BLaER1 treated with 17β-estradiol and CSF1 and Interleukin-3, amounts not matched to agents 10 nM and 100 nM (cell line): ENCODE measurements around the gene PEX16.

ENCODE experiments used
- H3K27ac ChIP-seq, 11 experiments: shearing (Covaris generic); formaldehyde crosslinking; 2 replicates each; pipeline ENCODE4 v1.8.1; 2022
- H3K27me3 ChIP-seq, 11 experiments: shearing (Covaris generic); formaldehyde crosslinking; 2 replicates each; pipeline ENCODE4 v1.8.1; 2022
- H3K36me3 ChIP-seq, 11 experiments: shearing (Covaris generic); formaldehyde crosslinking; 2 replicates each; pipeline ENCODE4 v1.8.1; 2022
- H3K4me1 ChIP-seq, 10 experiments: shearing (Covaris generic); formaldehyde crosslinking; 2 replicates each; pipeline ENCODE4 v1.8.1; 2022
- H3K4me2 ChIP-seq, 11 experiments: shearing (Covaris generic); formaldehyde crosslinking; 2 replicates each; pipeline ENCODE4 v1.8.1; 2022
- H3K4me3 ChIP-seq, 10 experiments: shearing (Covaris generic); formaldehyde crosslinking; 2 replicates each; pipeline ENCODE4 v1.8.1; 2022
- H3K9ac ChIP-seq, 11 experiments: shearing (Covaris generic); formaldehyde crosslinking; 2 replicates each; pipeline ENCODE4 v1.8.1; 2022
- H3K9me3 ChIP-seq, 11 experiments: shearing (Covaris generic); formaldehyde crosslinking; replicated peaks in 1 of 11; 2 replicates each; pipeline ENCODE4 v1.8.1; 2022
- H4K20me1 ChIP-seq, 11 experiments: shearing (Covaris generic); formaldehyde crosslinking; 2 replicates each; pipeline ENCODE4 v1.8.1; 2022
- Cebpa-rat ChIP-seq, 11 experiments: shearing (Covaris generic); IDR thresholded peaks; 2 replicates each; pipeline ENCODE4 v1.8.1; 2022

PEX16 gene

DNA sequence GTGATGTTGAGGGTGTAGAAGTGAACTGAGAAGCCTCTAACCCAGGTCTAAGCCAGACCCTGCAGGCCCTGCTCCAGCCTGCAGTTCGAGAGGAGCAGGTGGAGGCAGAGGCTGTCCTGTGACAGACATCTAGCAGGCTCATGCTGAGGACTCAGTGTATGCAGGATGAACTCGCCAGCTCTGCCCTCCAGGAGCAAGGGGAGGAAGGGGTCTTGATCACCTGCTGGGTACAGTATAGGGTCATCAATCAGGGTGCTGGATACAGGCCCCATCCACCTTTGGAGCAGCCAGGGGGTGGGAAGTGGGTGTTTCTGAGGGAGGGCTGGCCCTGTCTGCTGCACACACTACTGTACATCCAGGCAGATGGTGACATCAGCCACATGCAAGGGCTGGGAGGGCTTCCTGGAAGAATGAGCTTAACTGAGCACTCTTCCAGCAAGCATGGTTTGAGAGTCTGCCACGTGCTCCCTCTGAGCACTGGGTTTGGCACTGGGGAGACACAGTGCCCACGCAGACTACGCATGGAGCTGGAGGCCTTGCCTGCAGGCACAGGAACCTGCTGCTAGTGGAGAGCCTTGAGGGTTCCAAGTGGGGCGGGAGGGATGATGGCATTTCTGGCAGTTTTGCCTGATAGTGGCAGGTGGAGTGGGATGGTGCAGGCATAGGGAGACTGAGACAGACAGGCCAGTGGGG is 23.0 kb downstream of the PEX16 start:
- H3K36me3 ChIP-seq: no peaks in the 10 kb centered on the region
- H3K4me1 ChIP-seq: peaks cover 6 to 16% (median 9%) of the 10 kb centered on the region in 10 experiments; a peak in 18 of 20 replicates
- H3K4me3 ChIP-seq: no peak overlapping the region
- H4K20me1 ChIP-seq: peaks cover 0 to 65% (median 0%) of the 10 kb centered on the region in 11 experiments; a peak in 11 of 22 replicates
- no peak overlapping the region for H3K9ac ChIP-seq
- H3K27me3 ChIP-seq: peaks cover 6 to 32% (median 17%) of the 10 kb centered on the region in 11 experiments; a peak in 18 of 22 replicates
- no peak overlapping the region for H3K4me2 ChIP-seq
- no peaks in the 10 kb centered on the region for H3K9me3 ChIP-seq
- no peak for TF ChIP-seq Cebpa-rat (IDR thresholded peaks at IDR 0.05)
- H3K27ac ChIP-seq: no peak overlapping the region

DNA sequence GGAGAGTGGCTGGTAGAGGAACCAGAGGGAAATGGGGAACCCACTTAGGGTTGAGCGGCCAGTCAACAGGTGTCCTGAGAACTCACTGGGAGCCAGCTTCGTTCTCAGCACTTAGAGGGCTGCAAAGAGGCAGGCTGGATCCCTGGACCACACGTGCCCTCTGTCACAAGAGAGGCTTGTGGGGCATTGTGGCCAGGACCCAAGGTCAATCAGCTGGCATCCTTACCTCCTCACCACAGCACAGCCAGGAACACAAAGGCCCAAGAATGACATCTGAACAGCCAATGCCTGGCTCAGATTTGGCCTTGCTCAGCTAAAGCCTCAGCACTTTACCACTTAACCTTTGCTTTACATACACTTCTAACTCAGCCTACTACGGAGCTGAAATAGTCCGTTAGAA is 24.8 kb downstream of the PEX16 start:
- Histone ChIP-seq H3K4me1 (no peaks in the 10 kb centered on the region), H3K36me3 (no peaks in the 10 kb centered on the region), H3K4me3 (no peak overlapping the region), H4K20me1 (peaks cover 0 to 57% (median 3%) of the 10 kb centered on the region in 11 experiments; a peak in 10 of 22 replicates), H3K27ac (no peak overlapping the region), H3K27me3 (peaks cover 0 to 13% (median under 1%) of the 10 kb centered on the region in 11 experiments; a peak in 9 of 22 replicates), H3K9ac (no peak overlapping the region), H3K4me2 (no peak overlapping the region), H3K9me3 (no peaks in the 10 kb centered on the region)
- TF ChIP-seq Cebpa-rat (IDR thresholded peaks at IDR 0.05): no peak

DNA sequence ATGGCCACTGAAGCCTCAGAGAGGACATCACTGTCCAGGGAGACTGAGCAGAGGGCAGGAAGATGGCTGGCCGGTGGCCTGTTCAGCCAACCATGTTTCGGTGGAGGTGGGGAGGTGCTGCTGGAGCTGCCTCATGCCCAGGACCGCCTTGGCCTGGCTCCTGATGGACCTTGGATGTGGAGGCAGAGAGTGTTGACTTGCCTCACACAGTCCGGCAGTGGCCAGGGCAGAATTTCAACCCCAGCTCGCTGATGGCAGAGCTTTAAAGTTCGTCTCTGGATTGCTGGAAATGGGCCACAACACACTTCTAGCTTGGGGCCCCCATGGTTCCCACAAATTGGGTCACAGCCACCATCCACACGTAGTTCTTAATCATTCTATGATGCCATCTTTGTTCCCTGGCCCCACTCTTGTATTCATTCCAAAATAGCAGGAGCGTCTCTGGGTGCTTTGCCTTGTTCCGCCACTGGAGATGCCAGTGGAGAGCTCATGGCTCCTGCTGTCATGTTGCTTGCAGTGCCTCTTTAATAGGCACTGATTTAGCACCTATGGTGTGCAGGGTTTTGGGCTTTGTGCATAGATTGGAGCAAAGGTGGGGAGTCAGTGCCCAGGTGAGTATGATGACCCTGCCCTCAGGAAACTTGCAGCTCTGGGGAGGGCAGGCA is 26.7 kb downstream of the PEX16 start:
- Histone ChIP-seq H3K9ac (no peak overlapping the region), H3K27ac (no peak overlapping the region), H3K4me3 (no peak overlapping the region), H3K36me3 (no peaks in the 10 kb centered on the region), H3K9me3 (no peaks in the 10 kb centered on the region), H3K4me2 (no peak overlapping the region), H3K27me3 (peaks cover 0 to 7% (median 3%) of the 10 kb centered on the region in 11 experiments; a peak in 11 of 22 replicates), H3K4me1 (peaks cover 0 to 2% (median under 1%) of the 10 kb centered on the region in 10 experiments; a peak in 6 of 20 replicates), H4K20me1 (peaks cover 0 to 57% (median 18%) of the 10 kb centered on the region in 11 experiments; a peak in 16 of 22 replicates)
- no peak for TF ChIP-seq Cebpa-rat (IDR thresholded peaks at IDR 0.05)

DNA sequence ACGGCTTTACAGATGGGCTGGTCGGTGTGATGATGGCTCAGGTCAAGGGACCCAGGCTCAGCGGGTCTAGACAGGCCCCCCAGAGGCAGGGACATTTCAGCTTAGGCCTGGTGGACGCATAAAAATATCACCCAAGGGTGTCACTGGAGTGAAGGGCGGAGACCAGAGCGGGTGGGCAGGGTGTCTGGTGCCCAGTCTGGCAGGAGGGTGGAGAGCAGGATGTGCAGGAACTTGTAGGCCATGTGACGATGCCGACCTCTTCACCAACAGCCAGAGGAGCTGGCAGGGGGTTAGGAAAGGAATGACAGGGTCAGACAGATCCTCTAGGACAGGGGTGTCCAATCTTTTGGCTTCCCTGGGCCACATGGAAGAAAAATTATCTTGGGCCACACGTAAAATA is 27.7 kb downstream of the PEX16 start:
- peaks cover 0 to 56% (median 25%) of the 10 kb centered on the region in 11 experiments; a peak in 18 of 22 replicates for H4K20me1 ChIP-seq
- no peak overlapping the region for H3K9ac ChIP-seq
- no peak overlapping the region for H3K27ac ChIP-seq
- no peak overlapping the region for H3K4me3 ChIP-seq
- H3K27me3 ChIP-seq: peaks cover 0 to 11% (median 7%) of the 10 kb centered on the region in 11 experiments; a peak in 13 of 22 replicates
- H3K4me2 ChIP-seq: no peak overlapping the region
- no peaks in the 10 kb centered on the region for H3K36me3 ChIP-seq
- TF ChIP-seq Cebpa-rat (IDR thresholded peaks at IDR 0.05): no peak
- peaks cover 0 to 9% (median 4%) of the 10 kb centered on the region in 10 experiments; a peak in 7 of 20 replicates for H3K4me1 ChIP-seq
- H3K9me3 ChIP-seq: no peaks in the 10 kb centered on the region

DNA sequence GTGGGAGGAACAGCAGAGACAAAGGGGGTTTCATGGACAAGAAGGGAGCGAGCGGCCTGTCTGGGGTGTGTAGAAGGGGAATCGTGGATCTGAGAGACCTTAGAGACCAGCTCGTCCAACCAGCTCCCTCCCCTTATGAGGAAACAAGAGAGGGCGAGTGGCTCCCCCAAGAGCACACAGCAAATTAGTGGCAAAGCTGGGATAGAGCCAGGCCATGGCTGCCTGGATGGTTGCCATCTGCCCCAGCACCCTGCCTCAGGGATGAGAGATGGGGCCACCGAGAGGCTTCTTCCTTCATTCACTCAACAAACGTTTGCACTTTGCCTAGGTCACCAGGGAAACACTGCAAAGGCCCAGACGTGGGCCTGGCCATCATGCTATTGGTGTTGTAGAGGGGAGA is 28.1 kb downstream of the PEX16 start:
- no peak overlapping the region for H3K27ac ChIP-seq
- H3K36me3 ChIP-seq: no peaks in the 10 kb centered on the region
- no peak overlapping the region for H3K9ac ChIP-seq
- H3K4me3 ChIP-seq: no peak overlapping the region
- peaks cover 0 to 10% (median 4%) of the 10 kb centered on the region in 10 experiments; a peak in 7 of 20 replicates for H3K4me1 ChIP-seq
- H3K27me3 ChIP-seq: peaks cover 0 to 11% (median 7%) of the 10 kb centered on the region in 11 experiments; a peak in 13 of 22 replicates
- H3K4me2 ChIP-seq: no peak overlapping the region
- peaks cover 0 to 56% (median 29%) of the 10 kb centered on the region in 11 experiments; a peak in 18 of 22 replicates for H4K20me1 ChIP-seq
- no peaks in the 10 kb centered on the region for H3K9me3 ChIP-seq
- TF ChIP-seq Cebpa-rat (IDR thresholded peaks at IDR 0.05): no peak

DNA sequence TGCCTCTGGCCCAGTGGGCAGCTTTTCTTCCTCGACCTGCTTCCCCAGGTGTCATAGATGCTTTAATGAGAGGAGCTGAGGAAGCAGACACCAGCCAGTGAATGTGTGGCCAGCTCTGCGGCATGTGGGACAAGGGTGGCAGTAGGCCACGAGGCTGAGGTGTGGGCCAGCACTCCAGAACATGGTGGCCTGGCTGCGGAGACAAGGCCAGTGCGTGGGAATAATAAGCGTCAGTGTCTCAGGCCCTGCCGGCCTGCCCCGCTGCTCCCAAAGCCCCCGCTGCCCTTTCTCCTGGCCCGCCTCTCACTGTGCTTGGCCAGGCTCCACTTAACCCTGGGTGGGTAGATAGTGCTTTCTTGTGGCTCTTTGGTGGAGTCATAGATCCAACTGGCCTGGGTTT is 30.1 kb downstream of the PEX16 start:
- no peak for TF ChIP-seq Cebpa-rat (IDR thresholded peaks at IDR 0.05)

DNA sequence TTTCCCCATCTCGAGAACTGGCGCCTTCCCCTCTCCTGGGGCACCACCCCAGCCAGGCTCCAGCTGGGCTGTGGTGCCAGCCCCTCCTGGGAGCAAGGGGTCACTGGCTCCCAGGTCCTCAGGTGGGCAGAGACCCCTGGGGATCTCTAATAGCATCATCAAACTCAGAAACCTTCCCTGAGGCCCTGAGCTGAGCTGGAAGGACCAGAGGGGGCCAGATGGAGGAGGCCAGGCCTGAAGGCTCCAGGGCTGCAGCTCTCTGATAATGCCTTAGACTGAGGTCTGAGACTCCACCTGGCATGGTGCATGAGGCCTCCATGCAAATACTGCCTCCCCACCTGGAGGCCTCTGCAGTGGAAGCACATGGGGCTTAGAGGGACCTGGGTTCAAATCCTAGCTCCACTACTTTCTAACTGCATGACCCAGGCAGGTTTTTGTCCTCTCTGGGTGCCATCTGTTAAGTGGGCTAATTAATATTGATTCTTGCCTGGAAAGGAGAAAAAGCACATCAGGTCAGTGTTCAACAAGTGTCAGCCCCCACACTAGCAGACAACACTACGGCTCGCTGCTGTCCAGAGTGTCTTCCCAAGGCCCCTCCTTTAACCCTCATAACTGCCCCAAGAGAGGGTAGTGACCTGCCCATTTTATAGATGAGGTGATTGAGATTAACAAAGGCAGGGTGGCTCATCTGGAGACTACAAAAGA is 30.7 kb downstream of the PEX16 start:
- peaks cover 0 to 10% (median 4%) of the 10 kb centered on the region in 10 experiments; a peak in 7 of 20 replicates for H3K4me1 ChIP-seq
- no peak overlapping the region for H3K4me3 ChIP-seq
- H3K27me3 ChIP-seq: peaks cover 0 to 11% (median 7%) of the 10 kb centered on the region in 11 experiments; a peak in 13 of 22 replicates
- peaks cover 0 to 10% (median 4%) of the 10 kb centered on the region in 11 experiments; a peak in 11 of 22 replicates for H3K36me3 ChIP-seq
- no peak overlapping the region for H3K4me2 ChIP-seq
- H3K27ac ChIP-seq: no peak overlapping the region
- no peak for TF ChIP-seq Cebpa-rat (IDR thresholded peaks at IDR 0.05)
- peaks cover 0 to 76% (median 52%) of the 10 kb centered on the region in 11 experiments; a peak in 20 of 22 replicates for H4K20me1 ChIP-seq
- H3K9ac ChIP-seq: no peak overlapping the region
- no peaks in the 10 kb centered on the region for H3K9me3 ChIP-seq

More for the DNA sequence above, 30.1 kb downstream of the PEX16 start:
- peaks cover 0 to 10% (median 4%) of the 10 kb centered on the region in 10 experiments; a peak in 7 of 20 replicates for H3K4me1 ChIP-seq
- peaks cover 0 to 5% (median 0%) of the 10 kb centered on the region in 11 experiments; a peak in 3 of 22 replicates for H3K36me3 ChIP-seq
- peaks cover 0 to 72% (median 49%) of the 10 kb centered on the region in 11 experiments; a peak in 19 of 22 replicates for H4K20me1 ChIP-seq
- H3K27me3 ChIP-seq: peaks cover 0 to 11% (median 7%) of the 10 kb centered on the region in 11 experiments; a peak in 13 of 22 replicates
- no peaks in the 10 kb centered on the region for H3K9me3 ChIP-seq
- no peak overlapping the region for H3K4me2 ChIP-seq
- H3K4me3 ChIP-seq: no peak overlapping the region
- H3K9ac ChIP-seq: no peak overlapping the region
- no peak overlapping the region for H3K27ac ChIP-seq

DNA sequence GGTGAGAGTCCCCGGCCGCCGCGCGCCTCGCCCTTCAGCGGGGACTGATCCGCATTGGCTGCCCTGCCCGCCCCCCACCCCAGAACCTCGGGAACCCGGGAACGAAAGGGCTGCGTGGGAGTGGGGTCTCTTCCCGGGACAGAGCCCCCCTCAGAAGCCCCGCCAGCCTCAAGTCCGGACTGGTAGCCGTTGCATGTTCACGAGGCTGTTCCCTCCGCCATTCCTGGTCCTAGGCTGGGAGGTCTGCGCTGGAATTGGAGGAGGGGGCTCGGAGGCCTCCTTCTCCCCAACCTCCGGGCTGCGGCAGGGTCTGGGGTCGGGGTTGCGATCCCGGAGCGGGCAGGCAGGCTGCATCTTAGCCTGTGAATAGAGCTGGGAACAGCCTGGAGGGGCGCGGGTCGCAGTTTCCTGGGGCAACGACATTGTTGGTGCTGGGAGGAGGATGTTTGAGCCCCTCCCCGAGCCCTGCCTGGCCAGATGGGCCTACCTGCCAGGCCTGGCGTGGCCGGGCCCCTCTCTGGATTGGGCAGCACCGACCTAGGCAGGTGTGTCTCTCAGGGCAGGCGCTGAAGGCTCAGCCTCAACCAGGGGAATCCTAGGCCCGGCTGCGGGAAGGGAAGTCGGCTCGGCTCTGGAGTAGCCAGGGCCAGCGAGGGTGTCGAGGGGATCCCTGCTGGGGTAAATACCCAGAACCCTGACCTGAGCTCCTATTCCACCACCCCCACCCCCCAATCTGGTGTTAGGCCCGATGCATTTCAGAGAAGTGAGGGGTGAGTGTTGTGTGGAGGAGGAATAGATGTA is 31.6 kb downstream of the PEX16 start:
- H3K4me3 ChIP-seq: peak overlapping the region; percentile 55 to 78 (median 64)
- peak overlapping the region in 10 of 11 experiments; percentile 27 to 69 (median 51); a peak in 12 of 22 replicates for H3K9ac ChIP-seq

More for the DNA sequence above, 31.6 kb downstream of the PEX16 start:
- peak overlapping the region; percentile 74 to 98 (median 95) for H3K4me2 ChIP-seq
- H3K9me3 ChIP-seq: no peaks in the 10 kb centered on the region
- no peak overlapping the region for H3K27ac ChIP-seq
- peaks cover 0 to 10% (median 4%) of the 10 kb centered on the region in 10 experiments; a peak in 7 of 20 replicates for H3K4me1 ChIP-seq
- H3K27me3 ChIP-seq: peaks cover 0 to 11% (median 7%) of the 10 kb centered on the region in 11 experiments; a peak in 13 of 22 replicates
- peaks cover 0 to 19% (median 13%) of the 10 kb centered on the region in 11 experiments; a peak in 20 of 22 replicates for H3K36me3 ChIP-seq
- H4K20me1 ChIP-seq: peaks cover 0 to 81% (median 58%) of the 10 kb centered on the region in 11 experiments; a peak in 20 of 22 replicates
- TF ChIP-seq Cebpa-rat (IDR thresholded peaks at IDR 0.05): no peak
